Measurements from ENCODE around the gene CEACAM5.
A peak's percentile ranks its signal among the peaks of the same experiment; 100 is the strongest.

CEACAM5 gene

DNA sequence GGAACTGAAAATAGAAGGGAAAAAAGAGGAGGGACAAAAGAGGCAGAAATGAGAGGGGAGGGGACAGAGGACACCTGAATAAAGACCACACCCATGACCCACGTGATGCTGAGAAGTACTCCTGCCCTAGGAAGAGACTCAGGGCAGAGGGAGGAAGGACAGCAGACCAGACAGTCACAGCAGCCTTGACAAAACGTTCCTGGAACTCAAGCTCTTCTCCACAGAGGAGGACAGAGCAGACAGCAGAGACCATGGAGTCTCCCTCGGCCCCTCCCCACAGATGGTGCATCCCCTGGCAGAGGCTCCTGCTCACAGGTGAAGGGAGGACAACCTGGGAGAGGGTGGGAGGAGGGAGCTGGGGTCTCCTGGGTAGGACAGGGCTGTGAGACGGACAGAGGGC lies at the start of gene CEACAM5:
Gene CEACAM5, plus strand, starts transcription at position 146 of the 400 bp plus-strand sequence. Its CDS starts 106 bp downstream, at position 252.
- no peak within 1 kb of the TSS for H3K27ac ChIP-seq
- TF ChIP-seq, protein P1, sequence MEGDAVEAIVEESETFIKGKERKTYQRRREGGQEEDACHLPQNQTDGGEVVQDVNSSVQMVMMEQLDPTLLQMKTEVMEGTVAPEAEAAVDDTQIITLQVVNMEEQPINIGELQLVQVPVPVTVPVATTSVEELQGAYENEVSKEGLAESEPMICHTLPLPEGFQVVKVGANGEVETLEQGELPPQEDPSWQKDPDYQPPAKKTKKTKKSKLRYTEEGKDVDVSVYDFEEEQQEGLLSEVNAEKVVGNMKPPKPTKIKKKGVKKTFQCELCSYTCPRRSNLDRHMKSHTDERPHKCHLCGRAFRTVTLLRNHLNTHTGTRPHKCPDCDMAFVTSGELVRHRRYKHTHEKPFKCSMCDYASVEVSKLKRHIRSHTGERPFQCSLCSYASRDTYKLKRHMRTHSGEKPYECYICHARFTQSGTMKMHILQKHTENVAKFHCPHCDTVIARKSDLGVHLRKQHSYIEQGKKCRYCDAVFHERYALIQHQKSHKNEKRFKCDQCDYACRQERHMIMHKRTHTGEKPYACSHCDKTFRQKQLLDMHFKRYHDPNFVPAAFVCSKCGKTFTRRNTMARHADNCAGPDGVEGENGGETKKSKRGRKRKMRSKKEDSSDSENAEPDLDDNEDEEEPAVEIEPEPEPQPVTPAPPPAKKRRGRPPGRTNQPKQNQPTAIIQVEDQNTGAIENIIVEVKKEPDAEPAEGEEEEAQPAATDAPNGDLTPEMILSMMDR (IDR thresholded peaks at IDR 0.05), result no peak
- peak; percentile 11 for DNase-seq (ENCODE audit: low spot score)
- H3K4me3 ChIP-seq, result no peak within 1 kb of the TSS

DNA sequence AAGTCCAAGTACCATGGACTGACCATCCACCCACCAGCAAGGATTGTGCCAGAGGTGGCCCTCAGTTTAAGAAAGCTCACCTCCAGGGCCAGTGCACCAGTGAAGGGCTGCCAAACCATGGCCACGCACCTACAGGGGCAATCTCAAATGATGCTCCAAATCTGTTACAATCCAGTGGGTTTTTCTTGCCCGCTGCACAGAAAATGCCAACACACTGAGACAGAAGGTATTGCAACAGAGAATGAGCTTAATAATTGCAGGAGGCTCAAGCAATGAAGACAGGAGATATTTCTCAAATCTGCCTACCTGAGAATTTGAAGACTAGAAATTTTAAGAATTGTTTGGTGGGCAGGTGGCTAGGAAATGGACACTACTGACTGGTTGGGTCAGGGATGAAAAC lies 42.4 kb upstream of the CEACAM5 start:
- H3K4me3 ChIP-seq, result no peak overlapping the region
- H3K27ac ChIP-seq, result no peak overlapping the region
- no peak for DNase-seq (ENCODE audit: low spot score)
- TF ChIP-seq, protein P1 (IDR thresholded peaks at IDR 0.05), result no peak

DNA sequence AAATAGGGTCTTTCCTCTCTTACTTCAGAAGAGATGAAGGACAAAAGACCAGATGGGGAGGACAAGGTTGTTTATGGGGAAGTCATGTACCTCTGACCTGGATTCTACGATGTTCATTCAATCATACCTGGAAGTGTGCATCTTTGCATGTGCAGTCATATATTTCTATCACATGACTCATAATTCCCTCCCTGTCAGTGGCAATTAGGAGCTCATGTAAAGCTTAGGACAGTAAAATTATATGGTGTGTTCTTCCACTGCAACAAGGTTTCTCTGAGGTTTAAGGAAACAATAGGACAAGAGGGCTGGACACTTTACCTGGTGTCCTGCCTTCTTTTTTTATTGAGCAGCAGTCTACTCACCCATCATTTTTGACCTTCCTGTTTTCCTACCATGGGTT lies 40.1 kb upstream of the CEACAM5 start:
- TF ChIP-seq, protein P1 (IDR thresholded peaks at IDR 0.05), result no peak
- Histone ChIP-seq H3K27ac (no peak overlapping the region), H3K4me3 (no peak overlapping the region)
- DNase-seq (ENCODE audit: low spot score), result no peak

DNA sequence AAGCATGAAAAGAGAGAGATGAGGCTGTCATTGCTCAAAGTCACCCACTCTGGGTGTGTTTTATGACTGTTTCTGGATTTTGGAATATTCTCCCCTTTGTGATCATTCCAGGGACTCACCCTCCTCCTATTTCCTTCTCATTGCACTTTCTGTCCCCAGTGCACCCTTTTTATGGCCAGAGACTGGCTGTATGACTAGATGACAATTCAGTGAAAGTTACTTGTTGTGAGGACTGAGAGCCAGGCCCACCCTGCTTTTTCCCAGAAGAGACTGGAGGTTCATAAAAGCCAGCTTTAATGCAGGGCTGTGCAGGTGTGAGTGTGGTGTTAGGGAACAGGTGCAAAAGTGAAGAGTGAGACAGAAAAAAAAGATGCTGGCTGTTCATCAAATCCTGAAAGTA lies 37.7 kb upstream of the CEACAM5 start:
- TF ChIP-seq, protein P1 (IDR thresholded peaks at IDR 0.05), result no peak
- Histone ChIP-seq H3K27ac (no peak overlapping the region), H3K4me3 (no peak overlapping the region)
- no peak for DNase-seq (ENCODE audit: low spot score)

DNA sequence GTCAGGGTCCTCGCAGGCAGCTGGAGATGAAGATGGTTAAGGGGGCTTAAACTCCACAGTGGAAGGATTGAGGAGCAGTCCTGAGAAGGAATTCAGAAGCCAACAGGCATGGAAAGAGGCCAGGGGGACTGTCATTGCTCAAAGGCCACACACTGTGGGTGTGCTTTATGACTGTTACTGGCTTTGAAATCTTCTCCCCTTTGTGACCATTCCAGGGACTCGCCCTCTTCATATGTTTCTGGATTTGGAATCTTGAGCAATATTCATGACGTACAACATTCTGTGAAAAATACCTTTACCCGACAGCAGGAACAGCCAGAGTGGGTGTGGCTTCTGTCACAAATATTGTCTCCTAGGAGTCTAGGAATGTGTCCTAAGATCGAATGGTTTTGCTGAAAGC lies 36.9 kb upstream of the CEACAM5 start:
- Histone ChIP-seq H3K4me3 (no peak overlapping the region), H3K27ac (no peak overlapping the region)
- no peak for DNase-seq (ENCODE audit: low spot score)
- TF ChIP-seq, protein P1 (IDR thresholded peaks at IDR 0.05), result no peak

DNA sequence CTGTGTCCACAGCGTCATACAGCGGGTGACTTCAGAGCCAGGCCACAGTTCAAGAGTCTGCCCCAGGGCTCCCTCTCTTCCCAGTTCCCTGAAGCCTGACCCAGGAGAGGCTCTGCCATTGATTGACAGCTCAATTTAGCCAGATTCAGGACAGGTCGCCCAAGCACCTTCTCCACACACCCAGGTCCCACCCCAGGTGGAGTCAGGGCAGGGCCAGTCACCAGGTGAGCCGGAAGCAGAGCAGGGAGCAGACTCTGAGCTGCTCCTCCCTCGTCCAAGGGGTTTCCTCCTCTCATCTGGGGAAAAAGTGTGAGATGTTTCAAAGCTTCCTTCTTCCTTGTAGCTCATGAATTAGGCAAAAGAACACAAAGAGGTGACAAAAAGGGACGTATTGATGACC lies 26.0 kb upstream of the CEACAM5 start:
- Histone ChIP-seq H3K27ac (no peak overlapping the region), H3K4me3 (no peak overlapping the region)
- no peak for DNase-seq (ENCODE audit: low spot score)
- TF ChIP-seq, protein P1 (IDR thresholded peaks at IDR 0.05), result no peak

DNA sequence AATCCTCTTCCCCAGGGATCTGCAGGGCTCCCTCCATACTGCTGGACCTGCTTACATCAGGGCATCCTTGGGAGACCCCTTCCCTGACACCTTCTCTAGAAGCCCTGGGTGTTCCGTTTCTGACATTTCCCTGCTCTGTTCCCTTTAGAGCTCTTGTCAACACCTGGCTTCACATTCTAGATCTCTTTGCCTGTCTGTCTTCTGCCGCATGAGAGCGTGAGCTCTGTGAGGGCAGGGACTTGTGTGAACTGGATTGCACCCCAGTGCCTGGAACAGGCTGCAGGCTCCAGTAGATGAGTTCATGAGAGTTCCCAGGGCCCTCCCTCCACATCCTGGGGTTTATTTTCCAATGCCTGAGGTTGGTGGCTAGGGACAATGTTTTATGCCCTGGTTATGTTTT lies 21.0 kb upstream of the CEACAM5 start:
- no peak overlapping the region for H3K27ac ChIP-seq

More for the DNA sequence above, 21.0 kb upstream of the CEACAM5 start:
- TF ChIP-seq, protein P1 (IDR thresholded peaks at IDR 0.05), result no peak
- no peak overlapping the region for H3K4me3 ChIP-seq
- DNase-seq (ENCODE audit: low spot score), result no peak

Data from coronary artery (tissue), 2 donors.